ENCODE measurements around the gene SIPA1L3.
"Not testable (repeated sequence)": the region's sequence is repeated elsewhere in the genome, so short reads cannot be mapped to it uniquely, and the experiment has no call there.

The SIPA1L3 gene

DNA sequence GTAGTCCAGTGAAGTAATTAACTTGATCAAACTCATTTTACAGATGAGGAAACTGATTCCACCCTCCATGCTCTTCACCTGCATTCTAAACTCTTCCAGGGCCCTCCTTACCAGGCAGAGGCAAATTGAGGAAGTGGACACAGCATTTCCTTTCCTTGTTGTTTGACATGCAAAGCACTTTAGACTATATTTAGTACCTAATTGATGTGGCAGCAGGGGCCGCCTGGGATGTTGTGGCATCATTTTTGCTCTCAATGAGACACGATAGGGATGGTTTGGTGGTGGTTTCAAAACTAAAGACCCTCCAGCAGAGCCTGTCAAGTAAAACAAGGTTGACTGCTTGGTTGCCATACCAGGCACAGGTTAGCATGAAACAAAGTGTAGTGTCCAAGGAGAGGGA lies 7.9 kb downstream of the SIPA1L3 start:
- DNase-seq (ENCODE audit: low read depth in 2 of 2) = no peak

- DNase-seq (ENCODE audit: low read depth in 2 of 2) = no peak
Observed at GRCh38 chr19:37920591-37921450, 13.8 kb downstream of the SIPA1L3 start.

- not testable (repeated sequence) for DNase-seq (ENCODE audit: low read depth in 2 of 2)
Observed at GRCh38 chr19:37924573-37924972, 17.6 kb downstream of the SIPA1L3 start.

DNA sequence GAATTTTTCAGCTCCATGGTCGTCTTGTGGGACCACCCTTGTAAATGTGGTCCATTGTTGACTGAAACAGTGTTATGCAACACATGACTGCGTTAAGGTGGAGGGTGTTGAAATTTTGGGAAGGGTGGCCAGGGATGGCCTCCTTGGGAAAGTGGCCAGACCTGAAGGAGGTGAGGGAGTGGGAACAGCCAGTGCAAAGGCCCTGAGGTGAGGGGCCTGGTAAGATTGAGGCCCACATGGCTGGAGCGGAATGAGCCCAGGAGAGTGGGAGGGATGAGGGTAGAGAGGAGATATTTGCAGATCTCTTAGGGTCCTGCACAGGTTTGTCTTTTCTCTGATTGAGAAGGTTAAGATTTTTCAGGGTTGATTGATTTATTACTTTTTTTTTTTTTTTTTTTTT lies 18.2 kb downstream of the SIPA1L3 start:
- DNase-seq (ENCODE audit: low read depth in 2 of 2) = no peak

- DNase-seq (ENCODE audit: low read depth in 2 of 2) = no peak
Observed at GRCh38 chr19:37926255-37926654, 19.2 kb downstream of the SIPA1L3 start.

DNA sequence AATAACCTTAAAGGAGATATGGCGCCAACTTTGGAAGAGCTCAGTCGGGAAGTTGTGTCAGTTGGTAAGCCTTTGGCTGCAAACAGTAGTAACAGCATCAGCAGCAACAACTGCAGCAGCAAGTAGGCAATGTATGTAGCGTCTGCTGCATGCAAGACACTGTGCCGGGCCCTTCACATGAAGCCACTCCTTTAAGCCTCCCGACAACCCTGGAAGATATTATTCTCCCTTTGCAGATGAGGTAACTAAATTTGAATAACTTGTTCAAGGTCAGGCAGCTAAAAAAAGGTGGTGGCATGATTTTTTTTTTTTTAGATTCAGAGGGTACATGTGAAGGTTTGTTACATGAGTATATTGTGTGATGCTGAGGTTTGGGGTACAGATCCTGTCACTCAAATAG lies 19.7 kb downstream of the SIPA1L3 start:
- no peak for DNase-seq (ENCODE audit: low read depth in 2 of 2)

DNA sequence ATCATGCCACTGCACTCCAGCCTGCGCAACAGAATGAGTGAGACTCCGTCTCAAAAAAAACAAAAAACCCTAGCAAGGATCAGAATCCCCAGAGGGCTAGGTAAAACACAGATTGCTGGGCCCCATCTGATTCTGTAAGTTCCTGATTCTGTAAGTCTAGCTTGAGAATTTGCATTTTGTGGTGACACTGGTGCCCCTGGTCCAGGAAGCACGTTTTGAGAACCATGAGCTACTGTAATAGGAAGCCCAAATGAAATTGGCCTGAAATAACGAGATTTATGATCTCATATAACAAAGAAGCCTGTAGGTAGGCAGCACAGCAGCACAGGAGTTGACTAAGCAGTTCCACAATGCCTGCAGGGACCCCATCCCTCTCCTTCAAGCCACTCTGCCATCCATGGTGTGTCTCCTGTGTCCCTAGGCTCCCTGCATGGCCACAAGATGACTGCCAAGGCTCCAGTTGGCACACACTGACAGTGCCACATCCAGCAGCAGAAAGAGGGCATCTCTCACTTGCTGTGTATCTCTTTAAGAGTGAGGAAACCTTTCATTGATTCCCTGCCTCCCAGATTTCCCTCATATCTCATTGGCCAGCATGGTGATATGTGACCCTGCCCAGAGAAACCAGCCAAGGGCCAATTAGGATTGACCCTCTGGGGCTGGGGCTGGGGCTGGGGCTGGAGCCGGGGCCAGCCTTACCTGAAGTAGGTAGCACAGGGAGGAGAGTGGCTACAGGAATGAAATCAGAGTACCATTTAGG lies 21.7 kb downstream of the SIPA1L3 start:
- no peak for DNase-seq (ENCODE audit: low read depth in 2 of 2)

- no peak for DNase-seq (ENCODE audit: low read depth in 2 of 2)
Observed at GRCh38 chr19:37929355-37929923, 22.4 kb downstream of the SIPA1L3 start.

DNA sequence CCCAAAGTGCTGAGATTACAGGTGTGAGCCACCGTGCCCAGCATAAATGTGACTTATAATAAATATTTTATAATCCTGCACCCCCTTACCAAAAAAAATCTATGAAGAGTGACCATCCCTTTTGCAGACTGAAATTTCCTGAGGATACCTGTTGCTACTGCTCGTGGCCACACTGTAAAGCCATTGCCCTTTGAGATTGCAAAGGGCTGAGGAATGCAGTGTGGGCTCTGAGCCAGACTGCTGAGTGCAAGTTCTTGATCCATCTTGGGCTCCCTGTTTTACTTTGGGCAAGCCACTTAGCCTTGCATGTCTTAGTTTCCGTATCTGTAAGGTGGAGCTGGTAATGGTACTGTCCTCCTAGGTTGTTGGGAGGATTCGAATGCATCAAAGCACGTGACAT lies 23.4 kb downstream of the SIPA1L3 start:
- no peak for DNase-seq (ENCODE audit: low read depth in 2 of 2)

DNA sequence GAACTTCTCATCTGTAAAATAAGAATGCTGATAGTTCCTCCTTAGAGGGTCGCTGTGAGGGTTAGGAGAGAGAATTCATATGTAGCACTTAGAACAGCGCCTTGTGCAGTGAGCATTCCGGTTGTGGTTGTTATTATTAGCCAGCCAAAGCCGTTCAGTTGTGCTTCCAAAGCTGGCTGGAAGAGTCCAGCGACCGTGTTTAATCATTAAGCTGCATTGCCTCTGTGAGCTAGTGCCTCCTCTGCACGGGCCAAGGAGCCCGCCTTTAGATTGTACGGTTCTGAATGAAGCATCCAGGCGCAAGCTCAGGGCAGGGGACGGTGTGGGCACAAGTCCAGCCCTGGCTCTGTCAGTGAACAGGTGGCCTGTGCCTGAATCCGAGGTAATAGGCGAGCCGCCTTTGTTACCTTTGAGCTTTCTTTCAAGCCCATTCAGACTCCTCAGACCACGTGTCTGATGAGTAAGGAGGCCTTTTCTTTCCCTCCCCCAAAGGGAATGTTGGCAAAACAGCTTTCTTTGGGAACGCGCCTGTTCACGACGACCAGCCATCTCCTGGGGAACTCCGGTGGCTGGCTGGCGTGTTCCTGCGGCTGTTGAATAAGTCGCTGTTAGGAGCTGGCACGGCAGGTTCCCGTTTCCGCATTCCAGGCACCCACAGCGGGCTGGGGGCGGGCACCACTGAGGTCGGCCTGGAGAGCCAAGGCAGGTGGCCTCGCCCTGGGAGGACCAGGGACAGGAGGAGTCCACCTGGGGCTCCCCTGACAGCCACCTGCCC lies 25.1 kb downstream of the SIPA1L3 start:
- no peak for DNase-seq (ENCODE audit: low read depth in 2 of 2)

DNA sequence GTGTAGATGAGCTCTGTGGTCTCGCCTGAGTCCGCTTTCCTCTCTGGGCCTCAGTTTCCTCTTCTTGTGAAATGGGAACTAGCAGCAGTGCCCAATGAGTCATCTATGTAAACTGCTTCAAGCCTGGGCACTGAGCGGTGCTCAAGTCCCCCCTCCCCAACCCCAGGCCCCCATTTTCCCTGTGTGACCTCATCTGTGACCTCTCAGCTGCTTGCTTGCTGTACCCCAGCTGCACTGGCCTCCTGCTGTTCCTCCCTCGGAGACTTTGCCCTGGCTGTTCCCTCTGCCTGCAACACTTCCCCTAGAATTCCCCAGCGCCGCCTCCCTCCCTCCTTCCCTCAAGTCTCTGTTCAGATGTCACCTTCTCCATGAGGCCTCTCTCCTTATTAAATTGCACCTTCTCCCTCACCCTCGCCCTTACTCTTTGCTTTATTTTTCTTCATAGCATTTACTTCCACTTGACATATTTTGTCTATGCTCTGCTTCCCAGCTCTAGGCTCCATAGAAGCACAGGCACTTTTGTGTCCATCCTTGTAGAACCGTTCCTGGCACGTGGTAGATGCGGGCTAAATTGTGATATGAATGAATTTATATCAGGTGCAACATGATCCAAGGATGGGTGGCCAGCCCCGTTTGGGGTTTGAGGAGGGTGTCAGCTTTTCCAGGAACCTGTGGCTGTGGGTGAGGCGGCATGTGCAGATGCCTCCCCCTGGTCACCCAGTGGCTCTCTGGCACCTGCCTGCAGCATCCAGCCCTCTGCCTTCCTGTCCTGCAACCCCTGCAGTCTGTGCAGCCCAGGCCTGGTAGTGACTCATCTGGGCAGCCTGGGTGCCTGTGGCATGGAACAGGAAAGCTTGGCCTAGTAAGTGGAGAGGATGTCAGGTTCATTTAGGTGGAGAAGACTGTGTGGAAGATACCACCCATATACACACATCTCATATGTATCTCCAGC lies 26.3 kb downstream of the SIPA1L3 start:
- no peak for DNase-seq (ENCODE audit: low read depth in 2 of 2)

DNA sequence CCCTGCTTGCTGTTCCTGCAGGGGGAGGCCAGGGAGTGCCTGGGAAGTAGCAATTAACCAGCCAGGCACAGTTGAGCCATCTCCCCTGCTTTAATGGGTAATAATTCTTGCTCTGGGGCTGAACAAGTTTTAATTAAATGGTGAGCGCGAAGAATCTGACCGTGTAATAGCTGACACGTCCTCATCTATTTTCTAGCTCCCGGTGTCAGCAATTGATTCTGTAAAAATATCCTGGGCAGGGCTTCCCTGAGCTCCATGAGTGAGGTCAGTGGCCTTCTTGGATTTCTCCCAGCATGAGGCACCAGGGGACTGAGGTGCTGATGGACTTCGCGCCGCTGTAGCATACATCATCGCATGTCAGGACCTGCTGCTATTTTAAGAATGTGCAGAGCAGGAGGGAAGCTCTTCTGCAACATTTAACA lies 26.9 kb downstream of the SIPA1L3 start:
- DNase-seq (ENCODE audit: low read depth in 2 of 2) = peak; percentile 45 to 58

DNA sequence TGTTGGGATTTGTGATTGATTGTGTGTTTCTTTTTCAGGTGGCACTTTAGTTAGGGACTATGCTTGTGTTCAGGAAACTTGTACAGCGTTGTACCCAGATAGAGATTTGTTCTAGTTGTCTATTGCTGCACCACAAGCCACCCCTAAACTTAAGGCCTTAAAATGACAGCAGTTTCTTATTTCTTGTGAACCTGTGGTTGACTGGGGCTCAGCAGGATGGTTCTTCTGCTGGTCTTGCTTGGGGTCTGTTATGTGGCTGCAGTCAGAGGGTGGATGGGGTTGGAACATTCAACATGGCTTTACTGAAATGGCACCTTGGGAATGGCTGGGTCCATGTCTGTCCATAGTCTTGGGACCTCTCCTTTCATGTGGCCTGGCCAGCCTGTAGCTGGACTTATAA lies 28.3 kb downstream of the SIPA1L3 start:
- DNase-seq (ENCODE audit: low read depth in 2 of 2) = no peak

GRCh38 chr19:37936166-37936565 lies 29.2 kb downstream of the SIPA1L3 start:
- DNase-seq (ENCODE audit: low read depth in 2 of 2) = no peak

- no peak for DNase-seq (ENCODE audit: low read depth in 2 of 2)
Observed at GRCh38 chr19:37936886-37937285, 29.9 kb downstream of the SIPA1L3 start.

- DNase-seq (ENCODE audit: low read depth in 2 of 2) = no peak
Observed at GRCh38 chr19:37938353-37938752, 31.3 kb downstream of the SIPA1L3 start.

DNA sequence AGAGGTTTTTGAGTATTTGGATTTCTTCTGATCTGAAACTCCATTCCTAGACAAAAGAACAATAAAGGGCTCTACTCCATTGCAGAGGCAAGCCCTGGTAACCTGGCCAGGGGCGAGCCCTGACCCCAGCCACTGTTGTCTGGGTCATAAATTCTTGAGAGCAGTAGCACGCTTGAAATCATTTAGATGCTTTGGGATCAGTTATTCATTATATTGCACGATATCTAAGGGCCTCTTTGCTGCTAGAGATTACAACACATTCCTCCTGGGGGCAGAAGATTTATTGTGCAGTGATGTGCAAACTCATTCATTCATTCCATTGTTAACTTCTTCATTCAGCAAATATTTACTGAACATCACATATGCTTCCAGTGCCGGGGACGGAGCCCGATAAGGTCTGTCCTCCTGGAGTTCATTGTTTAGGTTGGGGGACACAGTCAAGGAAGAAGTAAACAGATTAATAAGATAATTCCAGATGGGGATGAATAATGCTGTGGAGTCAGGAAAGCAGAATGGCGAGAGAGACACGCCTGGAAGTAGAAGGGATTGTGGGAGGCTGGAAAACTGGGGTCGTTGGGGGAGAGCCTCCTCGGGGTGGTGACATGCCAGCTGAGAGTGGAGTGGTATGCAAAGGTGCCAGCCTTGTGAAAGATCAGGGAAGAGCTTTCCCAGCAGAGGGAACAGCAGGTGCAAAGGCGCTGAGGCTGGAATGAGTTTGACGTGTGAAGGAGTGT lies 34.9 kb downstream of the SIPA1L3 start:
- no peak for DNase-seq (ENCODE audit: low read depth in 2 of 2)

DNA sequence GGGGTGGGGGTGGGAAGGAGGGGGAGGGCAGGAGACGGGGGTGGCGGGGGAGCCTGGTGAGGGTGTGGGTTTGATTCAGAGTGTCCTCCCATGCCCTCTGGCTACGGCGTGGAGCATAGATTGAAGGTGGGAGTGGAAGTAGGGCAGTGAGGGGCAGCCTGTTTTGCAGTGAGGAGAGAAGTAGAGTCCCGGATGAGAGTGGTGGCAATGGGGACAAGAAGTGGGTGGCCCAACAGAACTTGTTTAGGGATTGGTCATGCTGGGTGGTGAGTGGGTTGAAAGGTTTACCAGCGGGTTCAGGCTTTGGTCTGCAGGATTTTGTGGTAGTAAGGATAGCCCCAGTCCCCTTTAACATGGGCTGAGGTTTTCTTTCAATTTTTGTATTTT lies 35.5 kb downstream of the SIPA1L3 start:
- DNase-seq (ENCODE audit: low read depth in 2 of 2) = no peak

DNA sequence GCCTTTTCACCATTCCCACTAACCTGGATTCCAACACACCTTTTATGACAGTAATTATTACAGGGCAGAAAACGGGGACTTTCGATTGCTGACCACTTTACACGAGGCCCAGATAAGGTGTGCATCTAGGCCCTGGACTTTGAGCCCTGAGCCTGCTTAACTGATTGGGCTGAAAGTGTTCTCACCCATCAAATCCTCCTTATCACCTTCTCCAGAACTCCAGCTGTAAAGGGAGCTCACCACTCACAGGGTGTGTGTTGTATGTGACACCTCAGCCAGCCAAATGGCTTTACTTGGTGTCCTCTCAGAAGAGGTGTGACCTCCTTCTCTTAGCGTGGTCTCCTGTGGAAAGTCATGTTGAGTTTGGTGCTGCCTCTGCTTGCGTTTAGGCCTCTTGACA lies 36.5 kb downstream of the SIPA1L3 start:
- no peak for DNase-seq (ENCODE audit: low read depth in 2 of 2)

DNA sequence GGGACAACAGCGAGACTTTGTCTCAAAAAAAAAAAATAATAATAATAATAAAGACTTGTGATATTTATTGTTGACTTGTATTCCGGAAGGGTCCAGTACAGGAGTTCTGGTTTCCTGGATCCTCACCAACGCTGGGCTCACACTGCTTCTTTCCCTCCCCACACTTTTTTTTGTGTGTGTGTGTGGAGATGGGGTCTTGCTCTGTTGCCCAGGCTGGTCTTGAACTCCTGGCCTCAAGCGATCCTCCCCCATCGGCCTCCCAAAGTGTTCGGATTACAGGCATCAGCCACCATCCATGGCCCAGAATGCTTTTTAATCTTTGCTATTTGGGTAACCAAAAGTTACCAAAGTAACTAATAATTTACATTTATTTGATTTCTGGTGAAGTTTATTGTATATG lies 39.1 kb downstream of the SIPA1L3 start:
- DNase-seq (ENCODE audit: low read depth in 2 of 2) = no peak
